OCI-LY7 (cell line): ENCODE results near the gene ACVRL1. TPM values are rescaled to one million over a fixed set of nuclear protein-coding genes. Genes with fewer than 3 reads are reported as not detected.

Experiments used
- BruUV-seq: library from RNA; stranded (reverse); fragments of 400-500 nt; replicated peaks from 2 replicates; lab custom pipeline; 2021; lab: Mats Ljungman, UMichigan
- CTCF ChIA-PET: fragments of 300-600 bp; sonication (Branson Sonifier 250); formaldehyde crosslinking; loops from one replicate; lab custom pipeline; 2022; ENCODE audit warnings: antibody characterized with exemption; ENCODE audit not compliant: unreplicated experiment; lab: Charles Lee
- POLR2A ChIA-PET: fragments of 300-600 bp; sonication (Branson Sonifier 250); formaldehyde crosslinking; loops from one replicate; lab custom pipeline; 2022; ENCODE audit warnings: antibody characterized with exemption; lab: Charles Lee
- DNase-seq: peaks from one replicate; pipeline ENCODE4 v3.0.0-alpha.2; 2015; ENCODE audit warnings: low spot score
- H2AFZ ChIP-seq: fragments of 200-600 bp; sonication (generic), shearing (Covaris generic); 2 replicates; pipeline ENCODE4 v1.6.1; 2014; ENCODE audit warnings: mild to moderate bottlenecking, antibody characterized with exemption, low read length, moderate library complexity
- H3K27ac ChIP-seq: fragments of 200-600 bp; sonication (generic); 2 replicates; pipeline ENCODE4 v1.5.1; 2014; ENCODE audit warnings: mixed run types, low read depth, mild to moderate bottlenecking, moderate library complexity, low read length, inconsistent platforms; ENCODE audit not compliant: poor library complexity, severe bottlenecking
- H3K36me3 ChIP-seq: fragments of 200-600 bp; sonication (generic); 2 replicates; pipeline ENCODE4 v1.6.1; 2014; ENCODE audit warnings: mild to moderate bottlenecking, antibody characterized with exemption, low read length, moderate library complexity, mixed read lengths; ENCODE audit not compliant: insufficient read depth
- H3K4me1 ChIP-seq: fragments of 200-600 bp; sonication (generic); 2 replicates; pipeline ENCODE4 v1.5.1; 2014; ENCODE audit warnings: mild to moderate bottlenecking, low read length; ENCODE audit not compliant: insufficient read depth, poor library complexity, severe bottlenecking
- H3K4me2 ChIP-seq: fragments of 200-600 bp; sonication (generic); 2 replicates; pipeline ENCODE4 v1.6.1; 2014; ENCODE audit warnings: mild to moderate bottlenecking, low read length
- H3K4me3 ChIP-seq: fragments of 200-600 bp; sonication (generic); 2 replicates; pipeline ENCODE4 v1.5.1; 2014; ENCODE audit warnings: mild to moderate bottlenecking, low read depth, low read length; ENCODE audit not compliant: poor library complexity, severe bottlenecking
- H3K79me2 ChIP-seq: fragments of 200-600 bp; sonication (generic); 2 replicates; pipeline ENCODE4 v1.6.1; 2016; ENCODE audit warnings: low read depth, mild to moderate bottlenecking, low read length, moderate library complexity, mixed read lengths; ENCODE audit not compliant: insufficient read depth
- H3K9me2 ChIP-seq: fragments of 200-600 bp; sonication (generic); 2 replicates; pipeline ENCODE4 v1.6.1; 2016; ENCODE audit warnings: mild to moderate bottlenecking, low read length, mixed read lengths; ENCODE audit not compliant: insufficient read depth
- H3K9me3 ChIP-seq: fragments of 200-600 bp; sonication (generic); 2 replicates; pipeline ENCODE4 v1.6.1; 2014; ENCODE audit warnings: mild to moderate bottlenecking, mixed run types, low read length, mixed read lengths
- H4K20me1 ChIP-seq: fragments of 200-600 bp; sonication (generic); 2 replicates; pipeline ENCODE4 v1.6.1; 2014; ENCODE audit warnings: mild to moderate bottlenecking, antibody characterized with exemption, low read length, moderate library complexity, mixed read lengths; ENCODE audit not compliant: insufficient read depth
- EZH2phosphoT487 ChIP-seq: fragments of 200-600 bp; sonication (generic); IDR thresholded peaks from 2 replicates; pipeline ENCODE4 v1.6.1; 2018; ENCODE audit warnings: low read depth, borderline replicate concordance, mild to moderate bottlenecking, mixed run types, antibody characterized with exemption, low read length, moderate library complexity, mixed read lengths
- intact Hi-C: fragments of 100-400 bp; cut with micrococcal nuclease; formaldehyde crosslinking; loops from one replicate; pipeline ENCODE4 v1.10.0; 2022; ENCODE audit not compliant: unreplicated experiment
- total RNA-seq, 2 experiments: library from RNA; depleted of rRNA in 1 of 2; stranded (reverse); fragments of >200 nt in 1 of 2; shearing (Covaris generic) in 1 of 2; gene quantifications; 2 replicates each; pipeline ENCODE4 v1.2.3, GENCODE V29; 2014 to 2022
- TF ChIP-seq, protein P1 (sequence below): fragments of 200-600 bp; sonication (generic); conservative IDR thresholded peaks from 2 replicates; pipeline ENCODE4 v1.5.1; 2014; ENCODE audit warnings: mild to moderate bottlenecking, antibody characterized with exemption, low read length, moderate library complexity, mixed read lengths

ACVRL1 gene
- total RNA-seq, 2 experiments from 2014 or later = not detected

- BruUV-seq = no TSS peak
- Histone ChIP-seq H3K4me3 (no peak overlapping the region), H3K4me1 (no peaks in the 10 kb centered on the region), H3K4me2 (no peak overlapping the region), H3K27ac (no peak overlapping the region), H3K79me2 (no peaks in the 10 kb centered on the region), H3K9me2 (no peaks in the 10 kb centered on the region), H3K36me3 (no peaks in the 10 kb centered on the region), H2AFZ (no peak overlapping the region), H3K9me3 (peaks cover 11% of the 10 kb centered on the region), H4K20me1 (no peaks in the 10 kb centered on the region)
- ChIA-PET POLR2A (no interaction called here), CTCF (no interaction called here)
- intact Hi-C loops = no loop called here
- DNase-seq = no peak
- TF ChIP-seq EZH2phosphoT487 = no peak
- TF ChIP-seq, protein P1, sequence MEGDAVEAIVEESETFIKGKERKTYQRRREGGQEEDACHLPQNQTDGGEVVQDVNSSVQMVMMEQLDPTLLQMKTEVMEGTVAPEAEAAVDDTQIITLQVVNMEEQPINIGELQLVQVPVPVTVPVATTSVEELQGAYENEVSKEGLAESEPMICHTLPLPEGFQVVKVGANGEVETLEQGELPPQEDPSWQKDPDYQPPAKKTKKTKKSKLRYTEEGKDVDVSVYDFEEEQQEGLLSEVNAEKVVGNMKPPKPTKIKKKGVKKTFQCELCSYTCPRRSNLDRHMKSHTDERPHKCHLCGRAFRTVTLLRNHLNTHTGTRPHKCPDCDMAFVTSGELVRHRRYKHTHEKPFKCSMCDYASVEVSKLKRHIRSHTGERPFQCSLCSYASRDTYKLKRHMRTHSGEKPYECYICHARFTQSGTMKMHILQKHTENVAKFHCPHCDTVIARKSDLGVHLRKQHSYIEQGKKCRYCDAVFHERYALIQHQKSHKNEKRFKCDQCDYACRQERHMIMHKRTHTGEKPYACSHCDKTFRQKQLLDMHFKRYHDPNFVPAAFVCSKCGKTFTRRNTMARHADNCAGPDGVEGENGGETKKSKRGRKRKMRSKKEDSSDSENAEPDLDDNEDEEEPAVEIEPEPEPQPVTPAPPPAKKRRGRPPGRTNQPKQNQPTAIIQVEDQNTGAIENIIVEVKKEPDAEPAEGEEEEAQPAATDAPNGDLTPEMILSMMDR = no peak
Measured at GRCh38 chr12:51941011-51941581, 33.8 kb downstream of the ACVRL1 start.

DNA sequence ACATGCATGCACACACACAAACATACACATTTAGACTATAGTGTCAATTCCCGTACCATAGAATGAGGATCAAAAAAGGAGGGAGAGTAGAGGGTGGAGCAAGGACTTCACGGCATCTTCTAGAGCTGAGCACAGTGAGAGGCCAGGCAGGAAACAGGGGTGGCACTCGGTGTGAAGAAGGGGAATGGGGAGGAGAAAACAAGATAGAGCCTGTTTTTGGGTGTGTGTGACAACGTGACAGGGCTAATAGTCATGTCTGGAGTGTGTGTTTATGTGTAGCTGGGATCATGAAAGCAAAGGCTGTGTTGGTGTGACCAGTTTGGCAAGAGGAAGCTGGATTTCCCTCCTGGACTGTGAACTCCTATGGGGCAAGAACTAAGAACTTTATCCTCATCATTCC is 34.3 kb downstream of the ACVRL1 start:
- peaks cover 11% of the 10 kb centered on the region for H3K9me3 ChIP-seq
- intact Hi-C loops = no loop called here
- H3K9me2 ChIP-seq = no peaks in the 10 kb centered on the region
- H4K20me1 ChIP-seq = no peaks in the 10 kb centered on the region
- POLR2A ChIA-PET = no interaction called here
- no peaks in the 10 kb centered on the region for H3K4me1 ChIP-seq
- CTCF ChIA-PET = no interaction called here
- no peaks in the 10 kb centered on the region for H3K36me3 ChIP-seq
- no TSS peak for BruUV-seq
- H3K4me3 ChIP-seq = no peak overlapping the region
- H2AFZ ChIP-seq = no peak overlapping the region
- no peak for DNase-seq
- H3K4me2 ChIP-seq = no peak overlapping the region
- H3K27ac ChIP-seq = no peak overlapping the region
- TF ChIP-seq, protein P1 = no peak
- TF ChIP-seq EZH2phosphoT487 = no peak
- no peaks in the 10 kb centered on the region for H3K79me2 ChIP-seq

DNA sequence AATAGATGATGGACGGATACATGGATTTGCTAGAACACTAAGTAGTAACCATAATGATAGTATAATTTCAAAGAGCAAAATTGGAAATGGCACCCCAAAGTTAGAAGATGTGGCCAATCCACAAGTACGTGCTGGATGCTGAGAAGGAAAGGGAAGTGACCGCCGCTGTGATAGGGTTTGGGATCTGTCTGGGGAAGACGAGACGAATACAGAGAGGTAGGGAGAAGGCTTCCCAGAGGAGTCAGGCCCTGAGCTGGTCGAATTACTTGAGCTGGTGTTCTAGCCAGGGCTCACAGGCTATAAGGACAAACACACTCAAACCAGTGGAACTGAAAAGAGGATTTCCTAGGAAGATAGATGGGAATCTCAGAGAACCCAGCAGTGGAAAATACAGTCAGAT is 34.8 kb downstream of the ACVRL1 start:
- H3K9me2 ChIP-seq = no peaks in the 10 kb centered on the region
- H3K27ac ChIP-seq = no peak overlapping the region
- no peaks in the 10 kb centered on the region for H3K36me3 ChIP-seq
- no peaks in the 10 kb centered on the region for H4K20me1 ChIP-seq
- H3K4me1 ChIP-seq = no peaks in the 10 kb centered on the region
- H2AFZ ChIP-seq = no peak overlapping the region
- no peak overlapping the region for H3K4me2 ChIP-seq
- no peak for TF ChIP-seq EZH2phosphoT487
- TF ChIP-seq, protein P1 = no peak
- H3K9me3 ChIP-seq = peaks cover 11% of the 10 kb centered on the region
- DNase-seq = no peak
- H3K79me2 ChIP-seq = no peaks in the 10 kb centered on the region
- BruUV-seq = no TSS peak
- no peak overlapping the region for H3K4me3 ChIP-seq
- intact Hi-C loops = no loop called here
- CTCF ChIA-PET = no interaction called here
- POLR2A ChIA-PET = no interaction called here
